Transverse colon (tissue), 3 donors: ENCODE results near the gene RPLP1.

Source experiments
- CTCF ChIP-seq, 5 experiments: fragments of 200-600 bp in 3 of 5; fragments of 450-650 bp in 2 of 5; sonication (generic) in 3 of 5; IDR thresholded peaks; 1 replicate in 2 of 5; 2 replicates in 3 of 5; pipeline ENCODE4 v1.5.1; 2016 to 2017; ENCODE audit warnings: antibody characterized with exemption in 5 of 5, inconsistent platforms in 3 of 5, mild to moderate bottlenecking in 2 of 5, moderate library complexity in 1 of 5
- POLR2A ChIP-seq: fragments of 450-650 bp; IDR thresholded peaks from one replicate; pipeline ENCODE4 v1.6.1; 2016; ENCODE audit warnings: antibody characterized with exemption, mild to moderate bottlenecking, moderate library complexity

- no peak for TF ChIP-seq CTCF (IDR thresholded peaks at IDR 0.05)
- TF ChIP-seq POLR2A, result no peak
Observed at GRCh38 chr15:69501456-69501855, 48.8 kb downstream of the RPLP1 start.
